Loucy (cell line): ENCODE results near the gene PPM1B.
A peak's percentile ranks its signal among the peaks of the same experiment; 100 is the strongest.

Source experiments
- H2AFZ ChIP-seq: fragments of 200-600 bp; sonication (generic); 2 replicates; pipeline ENCODE4 v1.6.0; 2016; ENCODE audit warnings: antibody characterized with exemption, mild to moderate bottlenecking, low read length, moderate library complexity
- H3F3A ChIP-seq: fragments of 200-600 bp; 2 replicates; pipeline ENCODE4 v1.6.0; 2016; ENCODE audit warnings: antibody characterized with exemption, low read depth, mild to moderate bottlenecking
- H3K27me3 ChIP-seq: fragments of 200-600 bp; sonication (generic); 2 replicates; pipeline ENCODE4 v1.6.1; 2014; ENCODE audit warnings: low read length, mild to moderate bottlenecking; ENCODE audit not compliant: insufficient read depth, poor library complexity, severe bottlenecking
- H3K36me3 ChIP-seq: fragments of 200-600 bp; sonication (generic); 2 replicates; pipeline ENCODE4 v1.6.1; 2016; ENCODE audit warnings: low read length; ENCODE audit not compliant: insufficient read depth
- H3K4me1 ChIP-seq: fragments of 200-600 bp; sonication (generic); 2 replicates; pipeline ENCODE4 v1.5.1; 2014; ENCODE audit warnings: low read length, mild to moderate bottlenecking; ENCODE audit not compliant: insufficient read depth, poor library complexity, severe bottlenecking
- H3K4me2 ChIP-seq: fragments of 200-600 bp; sonication (generic); 2 replicates; pipeline ENCODE4 v1.6.0; 2014; ENCODE audit warnings: antibody characterized with exemption, low read length, low read depth, mild to moderate bottlenecking; ENCODE audit not compliant: poor library complexity, severe bottlenecking
- H3K4me3 ChIP-seq: fragments of 200-600 bp; sonication (generic); 2 replicates; pipeline ENCODE4 v1.5.1; 2014; ENCODE audit warnings: low read length, mild to moderate bottlenecking, mixed read lengths; ENCODE audit not compliant: poor library complexity, severe bottlenecking
- H3K79me2 ChIP-seq: fragments of 200-600 bp; sonication (generic); 2 replicates; pipeline ENCODE4 v1.6.1; 2014; ENCODE audit warnings: low read length; ENCODE audit not compliant: insufficient read depth
- H3K9ac ChIP-seq: fragments of 200-600 bp; sonication (generic); 2 replicates; pipeline ENCODE4 v1.6.0; 2014; ENCODE audit warnings: mild to moderate bottlenecking, low read depth, low read length, moderate library complexity; ENCODE audit not compliant: poor library complexity, severe bottlenecking
- H3K9me2 ChIP-seq: fragments of 200-600 bp; sonication (generic); replicated peaks from 2 replicates; pipeline ENCODE4 v1.6.1; 2016; ENCODE audit warnings: low read depth, low read length, mixed read lengths
- H3K9me3 ChIP-seq: fragments of 200-600 bp; sonication (generic); 2 replicates; pipeline ENCODE4 v1.6.1; 2014; ENCODE audit warnings: mild to moderate bottlenecking, antibody characterized with exemption, low read length, low read depth; ENCODE audit not compliant: insufficient read depth
- H4K20me1 ChIP-seq: fragments of 200-600 bp; sonication (generic); 2 replicates; pipeline ENCODE4 v1.6.0; 2014; ENCODE audit warnings: antibody characterized with exemption, low read length, mild to moderate bottlenecking; ENCODE audit not compliant: insufficient read depth, poor library complexity, severe bottlenecking
- EZH2phosphoT487 ChIP-seq: fragments of 200-600 bp; IDR thresholded peaks from 2 replicates; pipeline ENCODE4 v1.6.1; 2018; ENCODE audit warnings: antibody characterized with exemption, mild to moderate bottlenecking, moderate library complexity, borderline replicate concordance
- TF ChIP-seq, protein P1 (sequence below): fragments of 200-600 bp; sonication (generic); conservative IDR thresholded peaks from 2 replicates; pipeline ENCODE4 v1.5.1; 2014; ENCODE audit warnings: mild to moderate bottlenecking, antibody characterized with exemption, low read length

The PPM1B gene

GRCh38 chr2:44137048-44137447 lies 31.6 kb upstream of the PPM1B start:
- Histone ChIP-seq H3K79me2 (no peaks in the 10 kb centered on the region), H3K9me2 (no peaks in the 10 kb centered on the region), H3K36me3 (no peaks in the 10 kb centered on the region), H3K4me1 (peaks cover 14% of the 10 kb centered on the region), H4K20me1 (no peaks in the 10 kb centered on the region), H3K4me3 (no peak overlapping the region), H3K9ac (no peak overlapping the region), H3K9me3 (no peaks in the 10 kb centered on the region), H3F3A (no peaks in the 10 kb centered on the region), H3K27me3 (no peaks in the 10 kb centered on the region), H3K4me2 (no peak overlapping the region), H2AFZ (no peak overlapping the region)
- TF ChIP-seq, protein P1, sequence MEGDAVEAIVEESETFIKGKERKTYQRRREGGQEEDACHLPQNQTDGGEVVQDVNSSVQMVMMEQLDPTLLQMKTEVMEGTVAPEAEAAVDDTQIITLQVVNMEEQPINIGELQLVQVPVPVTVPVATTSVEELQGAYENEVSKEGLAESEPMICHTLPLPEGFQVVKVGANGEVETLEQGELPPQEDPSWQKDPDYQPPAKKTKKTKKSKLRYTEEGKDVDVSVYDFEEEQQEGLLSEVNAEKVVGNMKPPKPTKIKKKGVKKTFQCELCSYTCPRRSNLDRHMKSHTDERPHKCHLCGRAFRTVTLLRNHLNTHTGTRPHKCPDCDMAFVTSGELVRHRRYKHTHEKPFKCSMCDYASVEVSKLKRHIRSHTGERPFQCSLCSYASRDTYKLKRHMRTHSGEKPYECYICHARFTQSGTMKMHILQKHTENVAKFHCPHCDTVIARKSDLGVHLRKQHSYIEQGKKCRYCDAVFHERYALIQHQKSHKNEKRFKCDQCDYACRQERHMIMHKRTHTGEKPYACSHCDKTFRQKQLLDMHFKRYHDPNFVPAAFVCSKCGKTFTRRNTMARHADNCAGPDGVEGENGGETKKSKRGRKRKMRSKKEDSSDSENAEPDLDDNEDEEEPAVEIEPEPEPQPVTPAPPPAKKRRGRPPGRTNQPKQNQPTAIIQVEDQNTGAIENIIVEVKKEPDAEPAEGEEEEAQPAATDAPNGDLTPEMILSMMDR, result no peak
- no peak for TF ChIP-seq EZH2phosphoT487

GRCh38 chr2:44137872-44138551 lies 30.7 kb upstream of the PPM1B start:
- Histone ChIP-seq H3K4me1 (peaks cover 14% of the 10 kb centered on the region), H3K4me3 (no peak overlapping the region), H3K4me2 (no peak overlapping the region), H3K79me2 (no peaks in the 10 kb centered on the region), H3K9me3 (no peaks in the 10 kb centered on the region), H3K9ac (no peak overlapping the region), H3K27me3 (no peaks in the 10 kb centered on the region), H3F3A (no peaks in the 10 kb centered on the region), H4K20me1 (no peaks in the 10 kb centered on the region), H3K9me2 (no peaks in the 10 kb centered on the region), H3K36me3 (no peaks in the 10 kb centered on the region), H2AFZ (no peak overlapping the region)
- no peak for TF ChIP-seq EZH2phosphoT487
- TF ChIP-seq, protein P1, result no peak

DNA sequence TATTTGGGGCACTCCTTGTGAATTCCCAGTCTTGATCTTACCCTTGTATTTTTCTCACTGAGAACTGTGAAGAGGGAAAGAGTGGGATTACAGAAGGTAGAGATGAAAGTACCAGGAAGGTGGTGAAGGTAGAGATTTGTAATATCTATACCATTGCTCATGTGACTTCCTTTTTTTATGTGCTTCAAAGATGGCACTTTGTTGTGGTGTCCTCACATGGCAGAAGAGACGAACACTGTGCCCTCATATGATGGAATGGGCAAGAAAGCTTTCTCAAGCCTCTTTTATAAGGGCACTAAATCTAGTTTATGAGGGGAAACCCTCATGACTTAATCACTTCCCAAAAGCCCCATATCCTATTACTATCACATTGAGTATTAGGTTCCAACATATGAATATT lies 28.9 kb upstream of the PPM1B start:
- H3K4me2 ChIP-seq, result peak overlapping the region; percentile 30
- no peaks in the 10 kb centered on the region for H3K36me3 ChIP-seq
- no peaks in the 10 kb centered on the region for H3K79me2 ChIP-seq
- no peak overlapping the region for H3K4me3 ChIP-seq
- no peak overlapping the region for H2AFZ ChIP-seq
- no peaks in the 10 kb centered on the region for H3K27me3 ChIP-seq
- no peaks in the 10 kb centered on the region for H3K9me2 ChIP-seq
- TF ChIP-seq, protein P1, result no peak
- TF ChIP-seq EZH2phosphoT487, result no peak
- H3F3A ChIP-seq, result no peaks in the 10 kb centered on the region
- H3K4me1 ChIP-seq, result peaks cover 14% of the 10 kb centered on the region
- no peaks in the 10 kb centered on the region for H3K9me3 ChIP-seq
- H4K20me1 ChIP-seq, result no peaks in the 10 kb centered on the region
- no peak overlapping the region for H3K9ac ChIP-seq
